SU-DHL-6 (cell line): ENCODE measurements around the gene ATXN7L1.

Source experiments
- CTCF ChIP-seq: fragments of 200-600 bp; sonication (generic); IDR thresholded peaks from one replicate; pipeline ENCODE4 v1.5.1; 2017; ENCODE audit warnings: antibody characterized with exemption, mild to moderate bottlenecking, low read length, moderate library complexity; ENCODE audit not compliant: insufficient read depth, poor library complexity, severe bottlenecking
- EZH2phosphoT487 ChIP-seq: fragments of 200-600 bp; sonication (generic), shearing (Covaris generic); conservative IDR thresholded peaks from 2 replicates; pipeline ENCODE4 v1.6.1; 2018; ENCODE audit warnings: mild to moderate bottlenecking, antibody characterized with exemption, low read length, moderate library complexity, mixed read lengths

GRCh38 chr7:105862276-105862675 is 14.1 kb downstream of the ATXN7L1 start:
- TF ChIP-seq CTCF (no peak), EZH2phosphoT487 (no peak)
